Adipose tissue (tissue), 3 donors: ENCODE results near the gene HACD3. TPM values are rescaled to one million over a fixed set of nuclear protein-coding genes. Genes with fewer than 3 reads are reported as not detected.

ENCODE experiments used
- H3K27ac ChIP-seq: one replicate; pipeline ENCODE4 v1.5.1; 2013; ENCODE audit warnings: low read depth, low read length
- WGBS, 3 donors: extraction: QIAGEN DNeasy Blood & Tissue Kit; methylation state at CpG; one replicate each; pipeline ENCODE4 v1.1.7; 2013; 5-methylcytosine and 5-hydroxymethylcytosine counted together
- polyA plus RNA-seq, 3 donors: library from polyadenylated mRNA; stranded (reverse); fragments of 200-250 nt; gene quantifications; one replicate each; pipeline ENCODE4 v1.2.3, GENCODE V29; 2013
- donor health status: healthy with polysubstance abuse.
- donor health status: Bipolar disorder and iron deficiency.
- donor health status: healthy.

Gene HACD3
- polyA plus RNA-seq, 3 donors, result 11.2 to 20.8 (median 14.6) TPM

DNA sequence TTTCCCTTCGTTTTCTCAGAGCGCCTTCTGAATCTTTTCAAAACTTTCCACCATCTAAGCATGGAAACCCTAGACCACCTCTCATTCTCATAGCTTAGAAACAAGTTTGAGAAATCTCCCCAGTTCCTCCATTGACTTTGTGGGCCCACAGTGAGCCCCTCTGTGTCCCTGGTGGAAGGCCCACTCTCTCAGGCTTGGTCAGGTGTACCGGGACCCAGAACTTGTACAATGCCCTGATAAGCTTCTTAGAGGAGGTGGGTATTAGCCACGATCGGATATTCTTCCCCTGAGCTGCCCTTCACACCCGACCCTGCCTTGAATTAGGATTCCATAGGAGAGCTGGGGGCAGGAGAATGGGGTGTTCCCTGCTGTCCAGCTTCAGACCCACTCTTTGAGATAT lies 91.4 kb downstream of the HACD3 start, which contains the start of gene SLC24A1:
TSS of gene SLC24A1 (plus strand) at position 301 of the 400 bp plus-strand sequence. CDS start 2,143 bp downstream, outside the sequence.
- 80 to 94% (median 93%) methylated on average over 6 of the region's 6 CpGs for WGBS, 3 donors
- H3K27ac ChIP-seq, result no peak within 1 kb of the TSS

DNA sequence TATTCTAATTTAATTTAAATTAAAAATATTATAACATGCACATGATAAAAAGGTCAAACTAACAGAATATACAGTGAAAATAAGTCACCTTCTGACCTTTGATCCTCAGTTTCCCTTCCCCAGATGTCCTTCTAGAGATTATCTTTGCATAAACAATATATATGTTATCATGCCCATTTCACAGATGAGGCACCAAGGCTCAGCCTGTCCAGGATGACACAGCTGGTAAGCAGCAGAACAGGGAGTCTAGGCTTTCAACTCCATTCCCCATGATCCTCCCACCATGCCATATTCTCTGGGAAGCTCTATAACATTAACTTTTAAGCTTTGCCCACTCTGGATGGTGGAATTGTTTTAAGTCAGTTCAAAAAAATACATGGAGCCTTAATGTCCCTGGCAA lies 92.8 kb downstream of the HACD3 start:
- no peak overlapping the region for H3K27ac ChIP-seq

- 60 to 75% (median 70%) methylated on average over 4 of the region's 4 CpGs for WGBS, 3 donors
- H3K27ac ChIP-seq, result no peak overlapping the region
Measured at GRCh38 chr15:65626856-65627255, 96.6 kb downstream of the HACD3 start.

Other genes starting within 250 kb of the HACD3 start
- gene PARP16, start 243.6 kb upstream of the HACD3 start, polyA plus RNA-seq, result 1 to 10 TPM; 5.6 to 9.3 (median 6.8) TPM
- gene RNU5A-1, start 234.4 kb upstream of the HACD3 start, polyA plus RNA-seq, result not detected
- gene RNU5B-1, start 225.8 kb upstream of the HACD3 start, polyA plus RNA-seq, result not detected
- gene IGDCC3, start 152.5 kb upstream of the HACD3 start, polyA plus RNA-seq, result under 1 TPM in 2 of 3 donors, not detected in 1; 0.01 to 0.79 TPM
- 1 to 10 TPM in 1 of 3 donors, under 1 TPM in 2; 0.14 to 4.2 (median 0.62) TPM for gene IGDCC4, start 107.5 kb upstream of the HACD3 start, polyA plus RNA-seq
- 10 to 100 TPM in 2 of 3 donors, 1 to 10 TPM in 1; 8.4 to 10.8 (median 10.5) TPM for gene DPP8, start 12.8 kb upstream of the HACD3 start, polyA plus RNA-seq
- gene INTS14, start 80.7 kb downstream of the HACD3 start, polyA plus RNA-seq, result 10 to 100 TPM; 15.1 to 17.3 (median 15.7) TPM
- 10 to 100 TPM in 1 of 3 donors, 1 to 10 TPM in 2; 3.6 to 13.8 (median 4.3) TPM for gene SLC24A1, start 91.5 kb downstream of the HACD3 start, polyA plus RNA-seq